Ramos (cell line): ENCODE measurements around the gene COL15A1.

Experiments
- in situ Hi-C: fragments of 300-500 bp; cut with MboI; formaldehyde crosslinking; loops from one replicate; pipeline ENCODE4 v1.14.3; 2022; ENCODE audit warnings: low sequenced_read_pairs; ENCODE audit not compliant: unreplicated experiment

Gene COL15A1

DNA sequence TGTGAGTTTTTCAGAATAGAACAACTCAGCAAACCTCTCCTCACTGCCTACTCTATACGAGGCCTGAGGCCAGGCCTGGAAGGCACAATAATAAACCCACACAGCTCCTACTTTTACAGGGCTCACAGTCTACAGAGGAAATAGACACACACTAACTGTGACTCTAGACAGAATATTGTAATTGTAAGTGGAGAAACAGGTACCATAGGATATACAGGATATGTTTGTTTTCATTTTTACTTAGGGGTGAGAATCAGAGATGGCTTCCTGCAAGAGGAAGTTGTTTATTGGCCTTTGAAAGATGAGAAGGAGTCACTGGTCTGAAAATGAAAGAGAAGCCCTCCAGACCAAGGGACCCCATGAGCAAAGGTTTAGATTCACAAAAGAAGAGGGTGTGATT is 125.4 kb downstream of the COL15A1 start:
- in situ Hi-C loops, result no loop called here

DNA sequence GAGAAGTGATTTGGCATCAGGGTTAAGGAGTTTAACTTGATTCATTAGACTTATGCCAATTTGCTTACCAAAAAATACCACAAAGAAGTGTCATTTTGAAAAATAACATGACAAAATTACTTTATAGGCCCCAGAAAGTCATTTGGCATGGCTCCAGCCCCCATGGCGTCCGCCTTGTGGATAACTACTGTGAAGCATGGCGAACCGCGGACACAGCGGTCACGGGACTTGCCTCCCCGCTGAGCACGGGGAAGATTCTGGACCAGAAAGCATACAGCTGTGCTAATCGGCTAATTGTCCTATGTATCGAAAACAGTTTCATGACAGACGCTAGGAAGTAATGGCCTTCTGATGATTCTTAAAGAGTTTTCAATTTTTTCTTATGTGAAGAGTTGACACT is 125.8 kb downstream of the COL15A1 start:
- in situ Hi-C loops, result no loop called here

DNA sequence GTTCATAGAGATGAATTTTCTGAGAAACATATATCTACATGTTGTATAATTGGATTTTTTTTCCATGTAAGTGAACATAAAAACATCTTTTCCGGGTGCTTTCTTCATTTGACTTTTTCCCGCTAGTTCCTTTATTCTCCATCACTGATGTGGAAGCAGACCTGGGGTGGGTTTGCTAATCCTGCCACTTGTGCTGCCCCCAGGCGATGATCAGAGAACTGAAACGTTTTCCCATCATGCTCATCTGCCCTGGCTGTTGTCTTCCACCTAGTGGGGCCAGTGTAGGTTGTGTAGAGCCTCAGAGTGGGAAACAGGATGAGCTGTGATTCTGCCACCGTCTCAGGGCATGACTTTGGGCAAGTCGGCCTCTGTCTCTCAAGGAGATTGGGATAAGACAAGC is 127.0 kb downstream of the COL15A1 start:
- in situ Hi-C loops, result no loop called here

DNA sequence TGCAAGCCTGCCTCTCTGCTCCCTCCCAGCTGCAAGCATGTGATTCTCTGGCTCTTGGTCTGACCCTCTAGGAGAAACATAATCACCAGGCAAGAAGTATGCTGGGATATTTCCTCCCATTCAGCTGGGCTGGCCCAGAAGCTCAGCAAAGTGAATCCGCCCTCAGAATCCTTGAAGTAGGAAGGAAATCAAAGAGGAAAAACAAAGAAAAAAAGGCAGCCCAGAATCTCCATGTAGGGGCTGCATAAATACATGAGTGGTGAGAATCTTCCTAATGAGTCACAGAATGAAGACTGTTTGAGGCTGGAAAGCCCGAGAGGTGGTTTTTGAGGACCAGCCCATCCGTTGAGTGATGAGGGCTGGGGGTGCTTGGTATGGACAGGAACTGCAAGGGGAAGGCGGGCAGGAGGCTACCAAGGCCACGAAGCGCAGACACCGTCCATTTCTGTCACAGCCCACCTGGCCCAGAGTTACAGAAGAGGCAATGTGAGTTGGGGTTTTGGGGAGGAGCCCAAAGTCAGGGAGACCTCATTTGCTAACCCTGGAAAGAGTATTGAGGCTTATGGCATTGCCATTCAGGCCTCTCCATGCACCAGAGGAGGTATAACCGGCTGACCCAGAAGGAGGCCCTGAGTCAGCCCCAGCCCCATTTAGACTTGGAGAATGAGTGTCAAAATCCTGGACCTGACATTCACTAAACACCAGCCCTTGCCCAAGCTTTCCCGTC is 127.8 kb downstream of the COL15A1 start:
- in situ Hi-C loops, result no loop called here

DNA sequence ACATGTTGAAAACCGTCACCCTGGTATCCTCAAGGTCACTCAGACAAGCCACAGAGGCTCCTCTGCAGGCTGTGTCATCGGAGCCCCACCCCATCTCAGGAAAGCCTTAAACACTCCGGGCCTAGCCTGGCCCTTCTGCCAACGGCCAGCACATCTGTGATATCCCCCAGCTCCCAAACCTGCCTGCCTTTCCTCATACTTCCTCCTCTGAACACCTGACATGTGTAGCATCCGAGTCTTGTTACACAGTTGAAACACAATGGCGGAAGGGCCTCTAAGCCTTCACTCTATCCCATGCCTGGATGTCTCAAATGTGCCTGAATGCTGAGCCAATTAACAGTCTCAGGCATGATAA is 128.3 kb downstream of the COL15A1 start:
- in situ Hi-C loops, result no loop called here

DNA sequence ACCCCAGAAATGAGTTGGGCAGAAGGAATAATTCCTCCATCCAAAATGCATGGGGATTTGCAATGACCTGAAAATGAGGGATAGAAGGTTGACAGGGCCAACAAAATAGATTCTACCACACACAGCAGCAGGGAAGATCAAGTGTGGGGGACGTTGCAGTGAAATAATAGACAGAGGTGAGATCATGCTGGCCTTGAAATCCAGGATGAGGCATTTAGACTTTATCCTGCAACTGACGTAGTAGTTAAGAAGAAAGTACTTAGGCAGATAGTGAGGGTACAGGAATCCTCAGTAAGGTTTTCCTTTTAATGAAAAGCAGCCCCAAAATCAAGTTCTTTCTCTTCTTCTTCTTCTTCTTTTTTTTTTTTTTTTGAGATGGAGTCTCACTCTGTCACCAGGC is 129.6 kb downstream of the COL15A1 start:
- in situ Hi-C loops, result no loop called here

DNA sequence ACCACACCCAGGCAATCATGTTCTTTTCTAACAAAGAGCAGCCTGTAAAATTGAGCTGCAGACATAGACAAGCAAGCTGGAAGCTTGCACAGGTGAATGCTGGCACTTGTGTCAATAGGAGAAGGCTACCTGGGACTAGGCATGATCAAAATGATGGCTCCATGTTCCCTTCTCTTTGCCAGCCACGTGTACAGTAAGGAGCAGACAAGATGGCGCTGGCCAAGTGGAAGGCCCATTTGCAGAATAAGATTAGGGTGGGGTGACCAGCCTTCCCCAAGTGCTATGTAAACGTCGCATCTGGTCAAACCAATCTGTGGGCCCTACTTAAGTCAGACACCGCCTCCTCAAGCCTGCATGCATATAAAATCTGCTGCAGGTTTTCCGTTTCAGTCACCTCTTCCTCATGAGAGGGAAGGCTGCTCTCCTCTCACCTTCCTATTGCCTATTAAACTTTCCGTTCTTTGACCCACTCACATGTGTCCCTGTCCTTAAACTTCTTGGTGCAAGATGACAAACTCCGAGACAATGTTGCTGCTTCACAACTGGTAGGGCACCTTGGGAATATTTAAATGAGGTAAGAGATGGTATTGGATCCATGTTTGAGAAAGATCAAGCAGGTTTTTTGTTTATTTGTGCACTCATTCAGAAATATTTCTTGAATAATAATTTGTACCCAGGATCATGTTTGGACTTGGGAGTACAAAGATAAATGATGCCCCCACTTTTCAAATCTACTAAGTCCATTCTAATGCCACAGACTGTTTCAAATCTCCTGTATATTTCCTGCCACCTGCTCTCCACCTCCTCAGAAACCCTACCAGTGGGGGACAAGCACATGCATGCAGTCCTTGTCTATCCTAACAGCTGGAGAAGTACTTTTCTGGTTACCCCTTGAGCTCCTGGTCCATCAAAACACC is 130.5 kb downstream of the COL15A1 start:
- in situ Hi-C loops, result no loop called here

DNA sequence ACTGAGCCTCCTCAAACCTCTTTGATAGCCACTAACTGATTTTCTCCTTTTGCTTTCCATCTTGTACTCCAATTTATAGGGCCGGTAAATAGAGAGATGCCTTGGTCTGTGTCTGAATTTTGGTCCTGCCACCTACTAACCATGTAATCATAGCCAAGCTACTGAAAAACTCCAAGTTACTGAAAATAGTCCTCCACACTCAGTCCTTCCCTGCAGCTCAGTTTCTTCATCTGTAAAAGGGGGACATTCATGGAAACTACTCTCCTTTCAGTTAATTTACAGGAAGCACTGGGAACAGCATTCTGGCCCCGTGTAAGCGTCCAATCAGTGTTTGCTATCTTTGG is 131.2 kb downstream of the COL15A1 start:
- in situ Hi-C loops, result no loop called here

DNA sequence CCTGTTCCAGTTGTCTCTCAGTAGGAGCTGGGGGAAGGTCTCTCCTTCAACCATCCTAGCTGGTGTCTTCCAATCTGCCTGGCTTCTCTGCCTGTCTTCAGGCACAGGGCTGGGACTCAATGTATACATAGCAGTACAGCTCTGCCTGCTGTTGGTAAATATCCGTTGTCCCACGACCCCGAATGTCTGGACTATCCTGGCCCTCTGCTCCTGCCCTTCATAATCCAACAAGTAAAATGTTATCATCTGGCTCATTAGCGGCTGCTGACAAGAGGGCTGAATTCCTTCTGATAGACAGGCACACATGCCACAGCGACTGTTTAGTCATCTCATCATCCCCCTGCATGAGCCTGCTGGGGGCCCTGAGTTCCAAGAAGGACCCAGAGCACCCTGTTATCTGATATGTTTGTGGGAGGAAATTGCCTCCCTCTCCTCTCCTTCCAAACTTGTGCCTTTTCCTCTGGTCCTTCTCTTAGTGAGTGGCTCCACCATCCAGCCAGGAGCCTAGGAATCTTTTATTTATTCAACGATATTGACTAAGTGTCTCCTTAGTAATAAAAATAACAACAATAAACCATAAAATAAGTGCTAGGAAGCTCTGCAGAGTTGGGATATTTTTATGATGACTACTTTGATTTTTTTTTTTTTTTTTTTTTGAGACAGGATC is 131.7 kb downstream of the COL15A1 start:
- in situ Hi-C loops, result no loop called here

DNA sequence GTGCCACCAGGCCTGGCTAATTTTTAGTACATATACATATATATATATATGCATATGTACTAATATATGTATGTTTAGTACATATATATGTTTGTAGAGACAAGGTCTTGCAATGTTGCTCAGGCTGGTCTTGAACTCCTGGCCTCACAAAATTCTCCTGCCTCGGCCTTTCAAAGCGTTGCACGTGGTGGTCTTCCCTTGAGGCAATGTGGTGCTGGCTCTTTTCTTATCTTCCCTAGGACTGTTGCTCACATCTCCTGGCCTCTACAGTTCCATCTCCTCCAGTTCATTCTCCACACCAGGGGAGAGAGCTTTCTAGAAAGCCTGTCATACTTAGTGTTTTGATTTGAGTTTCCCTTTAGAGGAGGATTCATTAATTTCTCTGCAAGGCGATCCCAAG is 132.3 kb downstream of the COL15A1 start:
- in situ Hi-C loops, result no loop called here

DNA sequence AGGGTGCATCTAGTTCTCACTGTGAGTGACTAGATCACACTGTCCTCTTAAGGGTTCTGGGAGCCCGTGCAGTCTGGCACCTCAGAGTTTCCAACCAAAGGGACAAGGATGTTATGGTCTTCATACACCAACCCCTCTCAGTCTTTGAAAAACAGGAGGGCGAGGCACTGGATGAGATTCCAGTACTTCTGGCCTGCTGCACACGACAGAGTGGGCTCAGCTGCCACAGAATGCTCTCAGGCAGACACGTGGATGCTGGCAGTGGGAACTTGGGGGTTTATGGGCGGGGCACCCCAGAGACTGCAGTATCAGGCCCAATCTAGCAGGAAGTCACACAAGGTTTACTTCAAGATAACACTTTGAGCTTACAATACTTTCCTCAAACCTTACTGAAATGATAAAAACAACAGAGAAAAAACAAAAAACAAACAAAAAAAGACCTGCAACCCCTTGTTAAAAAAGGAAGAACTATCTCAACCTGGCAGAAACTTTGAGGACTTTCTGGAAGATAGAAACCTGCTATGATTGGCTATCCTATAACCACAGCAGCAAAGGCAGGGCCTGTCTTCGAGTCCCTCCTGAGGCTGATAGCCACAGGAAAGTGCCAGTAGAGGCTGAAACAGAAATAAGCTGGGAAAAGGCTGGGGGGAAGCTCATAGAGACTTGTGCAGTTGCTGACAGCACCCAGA is 132.9 kb downstream of the COL15A1 start:
- in situ Hi-C loops, result no loop called here

DNA sequence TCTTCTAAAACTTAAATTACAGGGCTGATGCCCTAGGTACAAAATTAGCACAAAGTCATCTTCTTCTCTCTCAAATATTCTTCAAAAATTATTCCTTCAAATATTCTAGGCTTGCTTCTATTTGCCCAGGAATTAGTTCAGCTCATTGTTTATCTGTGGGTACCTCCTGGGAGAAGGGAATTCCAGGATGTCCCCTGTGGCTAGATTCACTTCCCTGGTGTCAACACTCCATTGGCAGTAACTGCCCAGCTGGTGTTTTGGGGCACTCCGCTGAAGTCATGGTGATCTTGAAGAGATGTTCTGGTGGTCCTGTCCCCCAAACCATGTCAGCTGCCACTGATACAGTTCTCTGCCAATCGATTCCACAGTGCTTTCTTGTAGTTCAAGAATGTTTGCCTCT is 135.0 kb downstream of the COL15A1 start:
- in situ Hi-C loops, result no loop called here

DNA sequence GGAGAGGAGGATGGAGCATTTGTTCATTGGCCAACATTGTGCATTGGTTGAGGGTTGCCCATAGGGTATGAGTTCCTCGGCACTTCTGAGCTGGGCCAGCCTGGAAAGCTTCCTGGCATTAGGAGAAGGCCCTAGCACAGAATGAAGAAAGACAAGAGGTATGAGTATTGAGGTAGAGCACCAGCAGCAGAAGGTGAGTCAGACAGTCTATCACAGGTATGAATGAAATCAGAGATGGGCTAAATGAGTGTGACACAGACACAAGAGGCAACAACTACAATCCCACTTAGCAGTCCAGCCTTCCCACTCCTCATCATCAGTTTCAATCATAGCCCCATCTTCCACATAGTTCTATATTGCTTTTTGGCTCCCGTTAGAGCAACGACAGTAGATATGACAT is 135.8 kb downstream of the COL15A1 start:
- in situ Hi-C loops, result no loop called here

DNA sequence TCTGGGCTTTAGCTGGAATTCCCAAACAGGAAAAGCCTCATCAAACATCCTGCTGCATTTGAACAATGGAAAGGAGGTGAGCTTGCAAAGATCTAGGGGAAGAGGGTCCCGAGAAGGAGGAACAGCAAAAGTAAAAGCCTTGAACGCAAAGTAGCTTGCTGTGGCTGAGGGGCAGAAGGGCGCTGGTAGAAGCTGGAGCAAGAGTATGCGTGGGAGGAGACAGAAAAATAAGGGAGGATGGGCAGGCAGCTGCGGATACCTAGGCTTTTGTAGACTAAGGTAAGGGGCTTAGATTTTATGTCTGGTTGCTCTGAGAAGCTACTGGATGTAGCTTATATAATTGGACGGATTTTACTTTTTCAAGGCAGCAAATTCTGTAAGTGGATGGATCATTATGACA is 139.3 kb downstream of the COL15A1 start:
- in situ Hi-C loops, result no loop called here

DNA sequence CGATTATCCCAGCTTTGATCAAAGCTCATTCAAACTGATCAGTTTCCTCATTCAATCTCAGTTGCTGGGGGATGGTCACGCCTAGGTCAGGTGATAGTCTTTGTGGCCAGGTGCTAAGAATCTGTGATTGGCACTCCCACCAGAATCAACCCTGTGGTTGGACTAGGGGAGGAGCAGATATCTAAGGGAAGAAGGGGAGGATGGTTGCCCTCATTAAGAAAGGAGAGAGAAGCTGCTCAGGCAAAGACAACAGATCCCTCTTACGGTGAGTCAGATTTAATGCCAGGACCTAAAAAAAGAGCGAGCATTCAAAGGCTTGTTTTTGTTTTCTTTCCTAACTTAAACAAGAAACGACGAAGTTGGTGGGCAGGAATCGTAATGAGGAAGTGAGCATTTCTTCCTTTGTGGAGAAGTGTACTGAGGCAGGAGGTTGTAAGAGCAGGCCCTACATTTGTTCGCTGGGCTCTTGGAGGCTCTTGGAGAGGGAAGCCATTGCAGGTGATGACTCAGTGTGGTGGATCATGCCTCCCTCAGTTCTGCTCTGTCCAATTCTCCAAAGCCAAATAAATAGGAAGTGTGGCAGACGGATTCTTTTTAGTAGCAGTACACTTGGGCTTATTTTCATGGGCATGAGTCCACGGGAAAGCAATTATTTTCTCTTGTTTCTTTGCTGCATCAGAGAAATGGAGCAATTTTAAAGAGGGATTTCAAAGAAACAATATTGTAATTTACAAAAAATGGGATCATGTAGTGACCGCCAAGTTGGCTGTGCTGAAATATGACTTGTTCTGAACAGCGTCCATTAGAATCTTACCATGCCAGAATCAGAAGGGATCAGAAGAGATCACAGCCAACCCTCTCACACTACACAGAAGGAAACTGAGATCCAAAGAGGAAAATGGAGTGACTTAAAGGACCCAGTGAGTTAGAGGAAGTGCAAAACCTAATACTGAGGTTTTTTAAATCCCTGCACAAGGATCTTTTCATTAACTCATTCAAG is 142.5 kb downstream of the COL15A1 start:
- in situ Hi-C loops, result no loop called here

DNA sequence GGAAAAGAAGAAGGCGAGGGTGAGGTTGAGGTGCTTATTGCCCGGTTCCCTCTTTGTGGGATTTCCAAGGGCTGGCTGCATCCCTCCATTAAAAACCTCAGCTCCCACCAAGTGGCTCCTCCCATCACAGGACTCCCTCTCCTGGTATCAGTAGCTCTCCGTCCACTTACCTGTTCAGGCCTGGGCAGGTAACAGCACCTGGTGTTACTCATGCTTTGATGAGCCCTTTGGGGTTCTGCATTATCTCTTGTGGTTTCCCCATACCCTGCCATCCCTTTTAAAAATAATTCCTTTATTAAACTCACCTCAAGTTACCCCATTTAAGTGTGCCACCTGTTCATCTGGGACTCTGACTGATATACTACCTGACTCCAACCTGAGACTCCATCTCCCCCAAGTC is 143.8 kb downstream of the COL15A1 start:
- in situ Hi-C loops, result no loop called here

DNA sequence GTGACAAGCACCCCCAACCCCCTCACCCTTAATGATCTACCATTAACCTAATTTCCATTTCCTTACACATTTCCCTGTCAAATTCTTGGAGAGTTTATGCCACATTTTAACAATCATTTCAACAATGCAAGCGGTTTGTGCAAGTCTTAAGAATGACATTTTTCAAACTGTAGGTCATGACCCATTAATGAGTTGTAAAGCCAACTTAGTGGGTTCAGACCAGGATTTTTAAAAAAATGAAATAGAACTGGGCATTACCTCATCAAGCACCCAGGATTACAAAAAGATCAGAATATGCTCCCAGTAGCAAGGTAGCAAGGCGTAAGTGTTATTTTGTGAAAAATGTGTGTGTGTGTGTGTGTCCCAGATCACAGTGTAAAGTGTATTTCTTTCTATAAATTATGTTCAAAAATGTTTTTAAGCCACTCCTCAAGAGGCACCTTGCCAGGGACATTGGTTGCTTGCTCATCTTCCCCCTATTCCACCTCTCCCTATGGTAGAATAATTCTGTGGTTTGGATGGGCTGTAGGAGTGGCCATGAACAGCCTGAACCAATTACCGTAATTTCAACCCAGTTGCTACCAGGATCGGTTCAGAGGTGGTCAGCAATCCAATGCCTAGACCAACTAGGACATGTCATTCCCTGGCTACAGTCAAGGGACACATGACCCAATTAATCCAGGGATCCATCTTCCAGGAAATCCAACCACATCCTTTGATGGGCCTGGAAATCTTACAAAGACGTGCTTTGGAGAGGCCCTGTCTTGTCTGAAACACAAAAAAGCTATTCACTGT is 146.8 kb downstream of the COL15A1 start:
- in situ Hi-C loops, result no loop called here

DNA sequence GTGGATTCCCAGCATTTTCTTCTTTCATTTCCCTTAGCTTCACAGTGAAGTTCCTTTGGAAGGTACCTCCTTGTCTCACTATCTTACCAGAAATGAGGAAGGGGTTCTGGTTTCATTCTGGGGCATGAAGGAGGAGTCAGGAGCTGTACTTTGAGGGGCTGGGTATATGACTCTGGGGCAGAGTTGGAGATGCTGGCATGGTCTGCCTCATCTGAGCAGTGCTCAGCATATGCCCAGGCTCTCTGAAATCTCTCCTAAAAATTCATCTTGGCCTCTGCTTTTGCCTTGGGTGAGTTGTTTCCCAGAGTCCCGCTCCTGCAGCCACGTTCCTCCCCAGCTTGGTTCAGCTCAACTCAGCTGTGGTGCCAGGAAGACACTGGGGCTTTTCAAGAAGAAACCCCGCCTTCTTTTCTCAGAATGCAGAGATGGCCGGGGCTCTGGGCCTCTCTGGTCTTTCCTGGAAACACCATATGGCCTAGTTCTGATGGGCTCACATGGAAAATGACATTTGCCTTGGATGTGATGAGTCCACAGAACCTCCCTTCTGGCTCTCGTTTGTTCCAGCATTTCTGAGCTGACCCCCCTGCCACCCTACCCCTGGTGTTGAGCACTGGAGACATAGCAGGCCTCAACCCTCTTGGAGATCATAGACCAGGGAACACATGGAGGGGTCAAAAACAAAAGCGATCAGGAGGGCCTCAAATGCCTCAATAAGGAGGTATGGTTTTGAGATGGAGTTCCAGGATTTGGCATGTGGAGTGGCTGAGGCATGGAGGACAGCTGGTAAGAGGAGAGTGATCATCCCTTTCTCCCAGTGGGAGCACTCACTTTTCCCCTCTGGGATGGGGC is 149.2 kb downstream of the COL15A1 start:
- in situ Hi-C loops, result no loop called here
